GM12878 (cell line): Measurements from ENCODE around the gene TMEM88. TPM values are rescaled to one million over a fixed set of nuclear protein-coding genes. Genes with fewer than 3 reads are reported as not detected.

Experiments
- ATAC-seq: fragments of 200-7000 bp; cut with Tn5 transposase; 3 replicates; pipeline ENCODE4 v1.9.1; 2020; ENCODE audit warnings: mild to moderate bottlenecking, moderate library complexity
- BruUV-seq: library from RNA; stranded (reverse); fragments of 400-500 nt; replicated peaks from 2 replicates; lab custom pipeline; 2021; lab: Mats Ljungman, UMichigan
- CTCF ChIA-PET: fragments of 300-600 bp; sonication (Branson Sonifier 250); formaldehyde crosslinking; extraction: SDS; loops from one replicate; lab custom pipeline; 2021; ENCODE audit warnings: inconsistent platforms; lab: Yijun Ruan, JAX
- POLR2A ChIA-PET: fragments of 350-600 bp; formaldehyde crosslinking; extraction: SDS; loops from one replicate; lab custom pipeline; 2021; ENCODE audit warnings: inconsistent platforms; lab: Charles Lee
- RAD21 ChIA-PET: fragments of 300-600 bp; sonication (Branson Sonifier 250); formaldehyde crosslinking; loops from one replicate; lab custom pipeline; 2023; ENCODE audit warnings: antibody characterized with exemption; ENCODE audit not compliant: unreplicated experiment; lab: Charles Lee
- SMC1A ChIA-PET: fragments of 300-600 bp; sonication (Branson Sonifier 250); formaldehyde crosslinking; loops from one replicate; lab custom pipeline; 2023; ENCODE audit not compliant: unreplicated experiment, uncharacterized antibody; lab: Charles Lee
- DNase-seq: peaks from one replicate; pipeline ENCODE4 v3.0.0-alpha.2; 2011; ENCODE audit warnings: low read depth, low spot score
- FAIRE-seq: peaks from 3 replicates; lab custom pipeline; 2011; peaks lifted over from hg19 to GRCh38; lab: Jason Lieb, UNC
- H2AFZ ChIP-seq: 2 replicates; pipeline ENCODE4 v1.6.0; 2011; ENCODE audit warnings: low read depth, low read length, control low read depth; ENCODE audit not compliant: control insufficient read depth
- H3K27ac ChIP-seq: 2 replicates; pipeline ENCODE4 v1.5.1; 2011; ENCODE audit warnings: control low read depth; ENCODE audit not compliant: control insufficient read depth, insufficient read depth
- H3K27me3 ChIP-seq, 2 experiments: replicated peaks in 1 of 2; 2 replicates each; pipeline versions ENCODE4 v1.6.0 to v1.6.1; 2011; ENCODE audit warnings: low read length in 1 of 2; ENCODE audit not compliant: control insufficient read depth in 2 of 2, insufficient read depth in 2 of 2
- H3K36me3 ChIP-seq, 2 experiments: 2 replicates each; pipeline ENCODE4 v1.5.1; 2011; ENCODE audit warnings: low read length in 1 of 2; ENCODE audit not compliant: control insufficient read depth in 2 of 2, insufficient read depth in 2 of 2
- H3K4me1 ChIP-seq: 2 replicates; pipeline ENCODE4 v1.6.1; 2011; ENCODE audit warnings: mild to moderate bottlenecking, low read length, moderate library complexity, mixed read lengths; ENCODE audit not compliant: control insufficient read depth, insufficient read depth
- H3K4me2 ChIP-seq: 2 replicates; pipeline ENCODE4 v1.6.0; 2011; ENCODE audit warnings: control low read depth; ENCODE audit not compliant: control insufficient read depth, insufficient read depth
- H3K4me3 ChIP-seq: fragments of 200-600 bp; sonication (generic); 2 replicates; pipeline ENCODE4 v1.5.1; 2016
- H3K79me2 ChIP-seq: 2 replicates; pipeline ENCODE4 v1.6.0; 2011; ENCODE audit warnings: low read length; ENCODE audit not compliant: control insufficient read depth, insufficient read depth
- H3K9ac ChIP-seq: 2 replicates; pipeline ENCODE4 v1.8.0; 2011; ENCODE audit warnings: low read length, control low read depth, mixed read lengths; ENCODE audit not compliant: control insufficient read depth, insufficient read depth
- H3K9me3 ChIP-seq: replicated peaks from 3 replicates; pipeline ENCODE4 v1.5.1; 2011; ENCODE audit warnings: mild to moderate bottlenecking, low read length; ENCODE audit not compliant: control insufficient read depth, insufficient read depth
- H4K20me1 ChIP-seq: 2 replicates; pipeline ENCODE4 v1.6.0; 2011; ENCODE audit not compliant: control insufficient read depth, insufficient read depth
- BRCA1 ChIP-seq: IDR thresholded peaks from 2 replicates; pipeline ENCODE4 v1.6.1; 2011; ENCODE audit warnings: low read depth, low read length, improper control_type of control experiment
- CBX3 ChIP-seq: fragments of 200-600 bp; sonication (generic); IDR thresholded peaks from 2 replicates; pipeline ENCODE4 v1.6.1; 2016; ENCODE audit warnings: low read depth, borderline replicate concordance
- CREB1 ChIP-seq: IDR thresholded peaks from 2 replicates; pipeline ENCODE4 v1.6.1; 2012; ENCODE audit warnings: low read depth, mild to moderate bottlenecking, inconsistent platforms
- EED ChIP-seq: sonication (generic); IDR thresholded peaks from 2 replicates; pipeline ENCODE4 v1.6.1; 2016; ENCODE audit warnings: antibody characterized with exemption, low read depth
- EGR1 ChIP-seq, 2 experiments: IDR thresholded peaks; 1 replicate in 1 of 2; 2 replicates in 1 of 2; pipeline ENCODE4 v1.6.1; 2011 to 2012; ENCODE audit warnings: low read depth in 2 of 2, low read length in 2 of 2, borderline replicate concordance in 1 of 2, mild to moderate bottlenecking in 1 of 2, moderate library complexity in 1 of 2
- GABPA ChIP-seq: IDR thresholded peaks from 2 replicates; pipeline ENCODE4 v1.6.1; 2014; ENCODE audit warnings: antibody characterized with exemption, low read depth, mild to moderate bottlenecking, inconsistent platforms
- IKZF2 ChIP-seq, 2 experiments: fragments of 450-650 bp; IDR thresholded peaks; 2 replicates each; pipeline ENCODE4 v1.6.1; 2017; ENCODE audit warnings: mild to moderate bottlenecking in 2 of 2, moderate library complexity in 2 of 2
- LARP7 ChIP-seq: fragments of 450-650 bp; IDR thresholded peaks from 2 replicates; pipeline ENCODE4 v1.6.1; 2017; ENCODE audit warnings: mild to moderate bottlenecking
- MEF2A ChIP-seq: IDR thresholded peaks from 2 replicates; pipeline ENCODE4 v1.6.1; 2011; ENCODE audit warnings: low read depth, mild to moderate bottlenecking, low read length, moderate library complexity; ENCODE audit not compliant: insufficient read depth
- MTA3 ChIP-seq: IDR thresholded peaks from 2 replicates; pipeline ENCODE4 v1.6.1; 2012; ENCODE audit warnings: low read length, inconsistent platforms, borderline replicate concordance
- PAX8 ChIP-seq: fragments of 450-650 bp; IDR thresholded peaks from 2 replicates; pipeline ENCODE4 v1.6.1; 2017; ENCODE audit warnings: mild to moderate bottlenecking, moderate library complexity
- POLR2A ChIP-seq: IDR thresholded peaks from 2 replicates; pipeline ENCODE4 v1.6.1; 2011; ENCODE audit warnings: low read depth, mild to moderate bottlenecking, low read length
- RELA ChIP-seq: fragments of 450-650 bp; IDR thresholded peaks from 2 replicates; pipeline ENCODE4 v1.8.0; 2014; ENCODE audit warnings: borderline replicate concordance; ENCODE audit not compliant: partially characterized antibody
- SREBF1 ChIP-seq: IDR thresholded peaks from 2 replicates; pipeline ENCODE4 v1.6.1; 2012; ENCODE audit warnings: mild to moderate bottlenecking, low read length
- SUZ12 ChIP-seq: fragments of 200-600 bp; sonication (generic); IDR thresholded peaks from one replicate; pipeline ENCODE4 v1.6.1; 2018; ENCODE audit warnings: antibody characterized with exemption, mild to moderate bottlenecking; ENCODE audit not compliant: unreplicated experiment
- YBX1 ChIP-seq: fragments of 450-650 bp; IDR thresholded peaks from 2 replicates; pipeline ENCODE4 v1.6.1; 2016; ENCODE audit warnings: antibody characterized with exemption
- WGBS: methylation state at CpG from one replicate; pipeline ENCODE4 v1.1.6; 2016; ENCODE audit warnings: low lambda C conversion rate; ENCODE audit not compliant: insufficient replicate concordance, insufficient coverage; ENCODE audit errors: missing lambda C conversion rate; 5-methylcytosine and 5-hydroxymethylcytosine counted together
- in situ Hi-C: fragments of 300-500 bp; cut with MboI; formaldehyde crosslinking; loops from 9 replicates; pipeline ENCODE4 v1.14.3; 2018; ENCODE audit warnings: mixed read lengths
- intact Hi-C: fragments of 100-400 bp; cut with micrococcal nuclease; formaldehyde crosslinking; loops from one replicate; pipeline ENCODE4 v1.14.2; 2022; ENCODE audit not compliant: unreplicated experiment
- polyA plus RNA-seq, 11 experiments: library from polyadenylated mRNA; depleted of rRNA in 4 of 11; unstranded in 6 of 11; stranded (reverse) in 5 of 11; fragments of >200 nt; fragmentation: Nextera tagmentation in 4 of 11; fragmentation: Illumina TruSeq in 1 of 11; extraction: Ambion mirVana in 4 of 11; extraction: Trizol in 1 of 11; gene quantifications; 1 replicate in 1 of 11; 2 replicates in 10 of 11; pipeline versions ENCODE4 v1.2.1 to v1.2.3, GENCODE V29; 2011 to 2016; ENCODE audit warnings: inconsistent platforms in 2 of 11, missing spikeins in 2 of 11, low read depth in 1 of 11
- total RNA-seq, 4 experiments: library from RNA; depleted of rRNA in 3 of 4; stranded (reverse); fragments of >200 nt in 3 of 4; fragmentation: Illumina TruSeq in 1 of 4; extraction: Trizol in 1 of 4; gene quantifications; 2 replicates each; pipeline versions ENCODE4 v1.2.1 to v1.2.3, GENCODE V29; 2013 to 2021
- TF ChIP-seq, protein P1 (sequence below): IDR thresholded peaks from 2 replicates; pipeline ENCODE4 v1.6.1; 2011; ENCODE audit warnings: low read depth, mild to moderate bottlenecking, low read length, moderate library complexity, borderline replicate concordance; ENCODE audit errors: extremely low read depth
- TF ChIP-seq, protein P2 (sequence below): IDR thresholded peaks from 2 replicates; pipeline ENCODE4 v1.6.1; 2011; ENCODE audit warnings: low read depth, low read length, improper control_type of control experiment, borderline replicate concordance
- TF ChIP-seq, protein P3 (sequence below): IDR thresholded peaks from 2 replicates; pipeline ENCODE4 v1.6.1; 2012; ENCODE audit warnings: low read depth, low read length, improper control_type of control experiment
- TF ChIP-seq, protein P4 (sequence below): fragments of 450-650 bp; IDR thresholded peaks from 2 replicates; pipeline ENCODE4 v1.6.1; 2016; ENCODE audit warnings: mild to moderate bottlenecking

The TMEM88 gene
- total and polyA plus RNA-seq, 10 of the 15 experiments (the other 5 are each of a cell fraction or from before 2014, with no cell fraction given): 0.21 to 2.2 (median 0.62) TPM; not detected in 5

DNA sequence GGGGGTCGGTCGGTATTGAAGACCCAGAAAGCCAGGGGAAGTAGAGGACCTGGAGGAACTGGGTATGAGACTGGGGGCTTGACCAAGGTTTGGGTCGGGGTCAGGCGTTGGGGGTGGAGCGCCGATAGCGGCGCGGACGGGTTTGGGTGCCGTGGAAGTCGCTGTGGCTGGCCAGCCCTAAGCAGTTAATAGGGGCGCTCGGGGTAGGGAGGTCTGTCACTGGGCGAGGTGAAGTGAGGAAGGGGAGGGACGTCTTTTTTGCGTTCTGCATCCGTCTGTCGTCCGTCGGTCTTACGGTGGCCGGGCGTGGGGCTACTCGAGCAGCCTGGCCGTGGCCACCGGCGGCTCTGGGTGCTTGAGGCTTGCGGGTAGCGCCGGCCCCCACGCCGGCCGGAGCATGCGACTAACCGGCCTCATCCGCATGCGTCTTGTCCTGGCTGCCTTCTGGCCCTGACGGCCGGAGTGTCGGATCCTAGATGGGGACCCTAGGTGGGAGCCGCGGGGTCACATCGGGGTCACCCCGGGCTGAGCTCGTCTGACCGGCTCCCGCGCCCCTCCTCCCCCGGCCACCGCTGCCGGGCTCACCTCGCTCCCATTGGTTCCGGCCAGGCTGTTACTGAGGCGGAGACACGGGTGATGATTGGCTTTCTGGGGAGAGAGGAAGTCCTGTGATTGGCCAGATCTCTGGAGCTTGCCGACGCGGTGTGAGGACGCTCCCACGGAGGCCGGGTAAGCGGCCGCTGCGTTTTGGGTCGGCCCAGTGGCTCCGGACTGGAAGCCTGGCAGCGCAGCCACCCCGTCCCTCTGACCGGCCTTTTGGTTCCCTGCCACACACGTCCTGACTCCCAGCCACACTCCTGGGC is 10.3 kb upstream of the TMEM88 start:
- Histone ChIP-seq H4K20me1 (no peaks in the 10 kb centered on the region; the same call in 1 of the 2 replicates), H3K27ac (peak overlapping the region; percentile 95), H3K36me3 (peaks cover 5 to 17% of the 10 kb centered on the region in 2 experiments; a peak in 3 of 4 replicates), H3K27me3 (no peaks in the 10 kb centered on the region), H3K9ac (peak overlapping the region; percentile 96), H3K79me2 (peaks cover 41% of the 10 kb centered on the region), H3K4me1 (peaks cover 26% of the 10 kb centered on the region), H3K4me2 (peak overlapping the region; percentile 100), H2AFZ (peak overlapping the region; percentile 51), H3K4me3 (peak overlapping the region; percentile 92), H3K9me3 (no peaks in the 10 kb centered on the region)
- DNase-seq (peak; percentile 68), FAIRE-seq (peak; percentile 95), ATAC-seq (peak; percentile 73)
- RAD21 ChIA-PET: interaction anchor here (0.6 to 3.7 kb wide), 11 partner anchors 10 to 145 kb away, joined by 3 to 36 read pairs (median 4); partner anchors contain the start of genes KDM6B and NAA38
- WGBS: 1% methylated on average over 63 of the region's 71 CpGs
- intact Hi-C loops (loop anchor here (1.0 kb wide), 1 partner anchor 9 kb away; no protein-coding TSS in a partner anchor), in situ Hi-C loops (no loop called here)
- CTCF ChIA-PET: interaction anchor here (0.6 to 5.7 kb wide), 11 partner anchors 10 to 274 kb away, joined by 3 to 57 read pairs (median 5); partner anchors contain the start of genes CYB5D1, KDM6B, NAA38 and TP53
- BruUV-seq: TSS peak; percentile 73
- SMC1A ChIA-PET: interaction anchor here (0.7 to 1.8 kb wide), 6 partner anchors 10 to 275 kb away, joined by 3 to 22 read pairs (median 4); partner anchors contain the start of gene KDM6B
- POLR2A ChIA-PET: interaction anchor here (0.8 to 4.1 kb wide), 8 partner anchors 10 to 159 kb away, joined by 3 to 49 read pairs (median 3); partner anchors contain the start of genes CYB5D1, KDM6B and NAA38
- TF ChIP-seq, protein P1, sequence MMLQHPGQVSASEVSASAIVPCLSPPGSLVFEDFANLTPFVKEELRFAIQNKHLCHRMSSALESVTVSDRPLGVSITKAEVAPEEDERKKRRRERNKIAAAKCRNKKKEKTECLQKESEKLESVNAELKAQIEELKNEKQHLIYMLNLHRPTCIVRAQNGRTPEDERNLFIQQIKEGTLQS: no peak
- TF ChIP-seq CBX3 (no peak), LARP7 (peak; percentile 56; the same call in 1 of the 2 replicates), CREB1 (no peak), EGR1 (IDR thresholded peaks at IDR 0.05; ENCODE audit: borderline replicate concordance in 1 of 2, low read depth in 2 of 2, low read length in 2 of 2) (0 out of 3 replicates have a peak, but pooled peaks of 1 of the 2 experiments have one; percentile 25), BRCA1 (no peak), IKZF2 (IDR thresholded peaks at IDR 0.05) (no peak), MTA3 (no peak), GABPA (no peak), RELA (no peak), YBX1 (no peak), MEF2A (no peak), EED (no peak), SUZ12 (no peak), SREBF1 (0 out of 2 replicates have a peak, but pooled peaks have one; percentile 17), PAX8 (no peak), POLR2A (peak; percentile 68)
- TF ChIP-seq, protein P2, sequence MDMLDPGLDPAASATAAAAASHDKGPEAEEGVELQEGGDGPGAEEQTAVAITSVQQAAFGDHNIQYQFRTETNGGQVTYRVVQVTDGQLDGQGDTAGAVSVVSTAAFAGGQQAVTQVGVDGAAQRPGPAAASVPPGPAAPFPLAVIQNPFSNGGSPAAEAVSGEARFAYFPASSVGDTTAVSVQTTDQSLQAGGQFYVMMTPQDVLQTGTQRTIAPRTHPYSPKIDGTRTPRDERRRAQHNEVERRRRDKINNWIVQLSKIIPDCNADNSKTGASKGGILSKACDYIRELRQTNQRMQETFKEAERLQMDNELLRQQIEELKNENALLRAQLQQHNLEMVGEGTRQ: no peak
- TF ChIP-seq, protein P3, sequence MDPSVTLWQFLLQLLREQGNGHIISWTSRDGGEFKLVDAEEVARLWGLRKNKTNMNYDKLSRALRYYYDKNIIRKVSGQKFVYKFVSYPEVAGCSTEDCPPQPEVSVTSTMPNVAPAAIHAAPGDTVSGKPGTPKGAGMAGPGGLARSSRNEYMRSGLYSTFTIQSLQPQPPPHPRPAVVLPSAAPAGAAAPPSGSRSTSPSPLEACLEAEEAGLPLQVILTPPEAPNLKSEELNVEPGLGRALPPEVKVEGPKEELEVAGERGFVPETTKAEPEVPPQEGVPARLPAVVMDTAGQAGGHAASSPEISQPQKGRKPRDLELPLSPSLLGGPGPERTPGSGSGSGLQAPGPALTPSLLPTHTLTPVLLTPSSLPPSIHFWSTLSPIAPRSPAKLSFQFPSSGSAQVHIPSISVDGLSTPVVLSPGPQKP: no peak
- TF ChIP-seq, protein P4, sequence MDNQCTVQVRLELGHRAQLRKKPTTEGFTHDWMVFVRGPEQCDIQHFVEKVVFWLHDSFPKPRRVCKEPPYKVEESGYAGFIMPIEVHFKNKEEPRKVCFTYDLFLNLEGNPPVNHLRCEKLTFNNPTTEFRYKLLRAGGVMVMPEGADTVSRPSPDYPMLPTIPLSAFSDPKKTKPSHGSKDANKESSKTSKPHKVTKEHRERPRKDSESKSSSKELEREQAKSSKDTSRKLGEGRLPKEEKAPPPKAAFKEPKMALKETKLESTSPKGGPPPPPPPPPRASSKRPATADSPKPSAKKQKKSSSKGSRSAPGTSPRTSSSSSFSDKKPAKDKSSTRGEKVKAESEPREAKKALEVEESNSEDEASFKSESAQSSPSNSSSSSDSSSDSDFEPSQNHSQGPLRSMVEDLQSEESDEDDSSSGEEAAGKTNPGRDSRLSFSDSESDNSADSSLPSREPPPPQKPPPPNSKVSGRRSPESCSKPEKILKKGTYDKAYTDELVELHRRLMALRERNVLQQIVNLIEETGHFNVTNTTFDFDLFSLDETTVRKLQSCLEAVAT: peak; percentile 21
